Measurements from ENCODE around the gene SCN1B.

SCN1B gene

DNA sequence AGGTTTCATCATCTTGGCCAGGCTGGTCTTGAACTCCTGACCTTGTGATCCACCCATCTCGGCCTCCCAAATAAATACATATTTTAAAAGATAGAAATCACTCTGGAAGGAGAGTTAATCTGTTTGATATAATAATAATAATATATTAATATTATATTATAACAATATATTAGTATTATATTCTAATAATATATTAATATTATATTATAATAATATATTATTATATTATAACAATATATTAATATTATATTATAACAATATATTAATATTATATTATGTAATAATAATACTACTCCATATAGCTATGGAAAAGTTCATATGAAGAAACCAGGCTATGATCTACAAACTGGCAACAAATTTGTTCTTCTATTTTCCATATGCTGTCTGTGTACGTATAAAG, 28.1 kb downstream of the SCN1B start:
- no peak for DNase-seq

DNA sequence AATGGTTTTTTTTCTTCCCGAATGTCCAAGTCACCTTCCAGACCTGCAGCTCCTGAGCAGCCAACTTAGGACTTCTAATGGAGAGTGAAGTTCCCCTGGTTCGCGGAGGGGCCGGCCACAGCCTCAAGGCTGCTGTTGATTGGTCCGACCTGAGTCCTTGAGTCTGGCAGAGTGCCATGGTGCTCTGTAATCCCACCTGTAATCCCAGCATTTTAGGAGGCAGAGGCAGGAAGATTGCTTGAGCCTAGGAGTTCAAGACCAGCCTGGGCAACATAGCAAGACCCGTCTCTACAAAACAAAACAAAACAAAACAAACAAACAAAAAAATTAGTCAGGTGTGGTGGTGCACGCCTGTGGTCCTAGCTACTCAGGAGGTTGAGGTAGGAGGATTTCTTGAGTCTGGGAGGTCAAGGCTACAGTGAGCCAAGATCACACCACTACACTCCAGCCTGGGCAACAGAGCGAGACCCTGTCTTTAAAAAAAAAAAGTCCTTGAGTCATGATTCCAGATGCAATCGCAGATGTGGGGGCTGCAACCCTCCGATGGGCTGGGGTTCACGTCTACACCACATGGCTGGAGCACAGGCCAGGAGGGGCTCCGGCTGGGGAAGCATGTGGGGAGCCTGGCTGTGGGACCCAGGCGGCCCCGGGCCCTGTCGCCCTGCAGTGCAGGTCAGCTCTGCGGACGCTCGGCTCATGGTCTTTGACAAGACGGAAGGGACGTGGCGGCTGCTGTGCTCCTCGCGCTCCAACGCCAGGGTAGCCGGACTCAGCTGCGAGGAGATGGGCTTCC, 28.9 kb downstream of the SCN1B start:
- no peak for DNase-seq

- DNase-seq: no peak
These were observed 29.5 kb downstream of the SCN1B start for GRCh38 chr19:35059799-35060091.

- no peak for DNase-seq
These were observed 30.0 kb downstream of the SCN1B start for GRCh38 chr19:35060160-35060855.

GRCh38 chr19:35061583-35062373, 31.5 kb downstream of the SCN1B start:
- no peak for DNase-seq

GRCh38 chr19:35062942-35063341, 32.7 kb downstream of the SCN1B start:
- DNase-seq: no peak

DNA sequence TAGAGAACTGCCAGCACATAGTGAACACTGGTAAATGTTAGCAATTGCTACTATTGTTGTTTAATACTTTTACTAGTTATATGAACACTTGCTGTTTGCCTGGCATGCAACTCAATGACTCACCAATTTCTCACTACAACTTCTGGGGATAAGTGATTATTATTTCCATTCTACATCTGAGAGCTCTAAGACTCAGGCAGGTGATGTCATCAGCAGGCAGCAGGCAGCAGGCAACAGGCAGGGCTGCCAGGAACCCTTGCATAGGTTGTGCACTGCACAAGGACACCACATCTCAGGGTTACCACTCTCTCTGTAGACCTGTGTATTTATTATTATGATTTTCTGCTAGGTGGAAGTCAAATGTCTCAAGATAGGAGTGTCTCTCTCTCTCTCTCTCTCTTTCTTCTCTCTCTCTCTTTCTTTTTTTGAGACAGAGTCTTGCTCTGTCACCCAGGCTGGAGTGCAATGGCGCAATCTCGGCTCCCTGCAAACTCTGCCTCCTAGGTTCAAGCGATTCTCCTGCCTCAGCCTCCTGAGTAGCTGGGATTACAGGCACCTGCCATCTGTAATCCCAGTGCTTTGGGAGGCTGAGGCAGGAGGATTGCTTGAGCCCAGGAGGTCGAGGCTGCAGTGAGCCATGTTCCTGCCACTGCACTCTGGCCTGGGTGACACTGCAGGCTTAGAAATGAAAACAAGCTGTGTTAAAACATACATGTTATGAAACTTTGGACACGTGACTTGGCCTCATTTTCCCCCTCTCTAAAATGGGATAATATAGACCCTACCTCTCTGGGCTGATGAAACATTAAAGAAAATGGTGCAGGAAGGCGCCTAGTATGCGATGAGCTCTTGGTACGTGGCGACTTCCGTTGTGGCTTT, 33.9 kb downstream of the SCN1B start:
- no peak for DNase-seq

- DNase-seq: no peak
These were observed 35.3 kb downstream of the SCN1B start for GRCh38 chr19:35065574-35065973.

- no peak for DNase-seq
These were observed 35.9 kb downstream of the SCN1B start for GRCh38 chr19:35066121-35066520.

DNA sequence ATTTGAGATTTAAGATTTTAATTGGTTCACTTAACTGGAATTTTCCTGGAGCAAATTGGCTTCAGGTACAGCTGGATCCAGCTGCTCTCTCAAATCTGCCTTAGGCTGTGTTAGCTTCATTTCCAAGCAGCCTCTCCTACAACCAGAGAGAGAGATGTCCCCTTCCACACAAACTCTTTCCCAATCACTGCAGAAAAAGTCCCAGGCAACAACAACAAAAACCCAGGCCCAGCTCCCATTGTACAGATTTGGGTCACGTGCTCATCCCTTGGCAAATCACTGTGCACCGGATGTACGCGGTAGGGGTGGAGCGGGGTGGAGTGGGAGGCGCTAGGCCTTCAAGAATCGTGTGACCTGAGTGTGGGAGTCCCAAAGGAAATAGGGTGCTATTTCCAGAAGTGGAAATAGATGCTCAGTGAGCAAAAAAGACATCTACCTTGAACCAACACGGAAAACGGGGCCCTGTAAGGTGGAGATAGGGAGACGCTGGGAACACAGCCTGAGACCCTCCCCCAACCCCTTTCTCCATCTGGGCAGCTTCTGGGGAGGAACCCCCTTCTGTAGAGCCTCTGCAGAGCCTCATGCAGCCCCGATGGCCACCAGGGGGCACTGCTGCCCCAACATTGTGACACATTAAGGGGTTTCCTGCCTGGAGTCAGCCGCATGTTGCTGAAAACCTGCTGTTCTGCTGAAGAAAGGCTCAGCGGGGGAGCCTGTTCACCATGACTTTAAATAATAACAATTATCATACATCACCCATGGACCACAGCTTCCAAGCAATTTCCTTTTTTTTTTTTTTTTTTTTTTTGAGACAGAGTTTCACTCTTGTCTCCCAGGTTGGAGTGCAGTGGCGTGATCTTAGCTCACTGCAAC, 36.7 kb downstream of the SCN1B start:
- peak; percentile 78 to 93 (median 87) for DNase-seq

DNA sequence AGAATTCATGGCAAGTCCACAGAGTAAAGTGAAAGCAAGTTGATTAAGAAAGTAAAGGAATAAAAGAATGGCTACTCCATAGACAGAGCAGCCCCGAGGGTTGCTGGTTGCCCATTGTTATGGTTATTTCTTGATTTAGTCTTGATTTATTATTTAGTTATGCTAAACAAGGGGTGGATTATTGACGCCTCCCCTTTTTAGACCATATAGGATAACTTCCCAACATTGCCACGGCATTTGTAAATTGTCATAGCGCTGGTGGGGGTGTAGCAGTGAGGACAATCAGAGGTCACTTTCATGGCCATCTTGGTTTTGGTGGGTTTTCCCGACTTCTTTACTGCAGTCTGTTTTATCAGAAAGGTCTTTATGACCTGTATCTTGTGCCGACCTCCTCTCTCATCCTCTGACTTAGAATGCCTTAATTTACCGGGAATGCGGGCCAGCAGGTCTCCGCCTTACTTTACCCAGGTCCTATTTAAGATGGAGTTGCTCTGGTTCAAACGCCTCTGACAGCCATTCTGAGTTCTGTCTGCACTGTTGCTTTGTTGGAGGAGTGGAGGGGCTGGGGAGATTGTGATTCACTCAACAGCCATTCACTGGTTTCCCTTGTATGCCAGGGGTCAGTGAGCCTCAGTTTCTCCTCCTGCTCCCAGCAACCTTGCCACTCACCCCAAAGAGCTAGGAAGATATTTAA, 38.8 kb downstream of the SCN1B start:
- no peak for DNase-seq

GRCh38 chr19:35069696-35070095, 39.4 kb downstream of the SCN1B start:
- DNase-seq: no peak

- DNase-seq: no peak
These were observed 40.2 kb downstream of the SCN1B start for GRCh38 chr19:35070471-35070870.

GRCh38 chr19:35073516-35073915, 43.2 kb downstream of the SCN1B start:
- no peak for DNase-seq

GRCh38 chr19:35073941-35074340, 43.7 kb downstream of the SCN1B start:
- DNase-seq: no peak

- DNase-seq: no peak
These were observed 44.3 kb downstream of the SCN1B start for GRCh38 chr19:35074426-35075201.

- no peak for DNase-seq
These were observed 45.1 kb downstream of the SCN1B start for GRCh38 chr19:35075202-35076025.

GRCh38 chr19:35076026-35076370, 45.7 kb downstream of the SCN1B start:
- DNase-seq: no peak

GRCh38 chr19:35076657-35077056, 46.4 kb downstream of the SCN1B start:
- no peak for DNase-seq
